GM19395 (cell line): ENCODE measurements around the gene IL6R.

ENCODE experiments used
- ATAC-seq: cut with Tn5 transposase; IDR thresholded peaks from one replicate; pipeline ENCODE4 v1.9.1; 2021; ENCODE audit warnings: mild to moderate bottlenecking, moderate library complexity; ENCODE audit not compliant: unreplicated experiment

IL6R gene

DNA sequence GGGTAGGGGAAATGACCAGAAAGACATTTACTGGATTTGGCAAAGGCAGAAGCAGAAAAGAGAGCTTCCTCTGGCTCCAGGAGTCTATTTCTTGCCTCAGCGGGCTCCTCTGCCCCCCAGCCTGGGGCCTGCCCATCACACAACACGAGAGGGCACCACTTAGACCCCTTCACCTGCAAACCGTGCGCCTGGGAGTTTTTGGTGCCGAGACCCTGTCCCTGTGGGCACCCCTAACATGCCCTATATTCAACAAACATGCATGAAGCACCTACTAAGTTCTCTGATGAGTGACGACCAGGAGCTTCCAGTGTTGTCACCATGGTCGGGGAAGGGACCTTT, 18.8 kb downstream of the IL6R start:
- no peak for ATAC-seq

DNA sequence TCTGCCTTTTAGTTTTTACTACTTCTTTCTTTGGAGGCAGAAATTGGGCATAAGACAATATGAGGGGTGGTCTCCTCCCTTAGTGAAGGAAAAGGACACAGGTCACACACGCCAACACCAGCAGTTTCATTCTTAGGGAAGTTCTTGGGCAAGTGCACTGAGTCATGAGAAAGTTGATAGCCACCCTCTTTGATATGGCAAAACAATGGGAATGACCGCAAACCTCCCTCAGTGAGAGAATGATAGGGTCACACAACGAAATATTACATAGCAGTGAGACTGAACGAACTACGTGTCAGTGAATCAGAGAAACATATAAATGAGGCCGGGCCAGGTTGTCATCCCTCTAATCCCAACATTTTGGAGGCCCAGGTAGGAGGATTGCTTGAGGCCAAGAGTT, 20.0 kb downstream of the IL6R start:
- ATAC-seq, result no peak

DNA sequence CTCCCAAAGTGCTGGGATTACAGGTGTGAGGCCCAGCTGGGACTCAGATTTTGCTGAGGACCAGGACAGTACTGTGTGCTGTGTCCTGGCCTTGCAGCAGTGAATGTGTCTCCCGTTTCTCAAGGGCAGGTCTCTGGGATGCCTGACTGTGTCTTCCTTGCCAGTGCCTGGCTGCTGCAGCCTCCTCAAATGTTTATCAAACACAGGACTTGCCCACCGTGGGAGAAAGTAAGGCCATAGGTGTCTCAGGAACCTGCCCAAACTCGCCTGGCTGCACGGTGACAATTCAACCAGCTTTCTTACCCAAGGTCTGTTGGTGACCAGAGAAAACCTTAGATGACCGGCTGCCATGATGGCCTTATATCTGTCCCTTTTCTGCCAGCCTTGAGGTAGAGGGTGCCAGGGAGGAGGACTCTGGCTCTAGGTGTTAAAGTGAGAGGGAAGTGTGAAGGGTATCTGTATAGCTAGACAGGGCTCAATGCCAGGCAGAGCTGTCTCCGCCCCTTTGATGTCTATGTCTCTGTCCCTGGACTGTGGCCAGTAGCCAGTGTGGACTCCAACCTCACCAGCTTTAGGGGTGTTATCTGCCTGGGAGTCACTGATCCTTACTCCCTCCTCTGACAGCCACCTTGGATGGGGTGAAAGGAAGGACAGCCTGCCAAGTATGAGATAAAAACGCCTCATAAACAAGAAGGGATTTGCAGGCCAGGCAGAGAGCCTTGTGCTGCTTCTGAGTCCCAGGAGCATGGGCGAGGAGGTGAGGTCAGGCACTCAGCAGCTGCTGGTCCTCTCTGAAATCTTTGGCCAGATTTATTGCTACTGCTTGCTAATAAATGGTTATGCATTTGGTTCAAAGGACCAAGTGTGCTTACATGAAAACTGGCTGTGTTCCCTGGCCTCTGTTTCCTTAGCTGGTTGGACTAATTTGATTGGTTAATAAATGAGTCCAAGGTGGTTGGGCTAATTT, 22.3 kb downstream of the IL6R start:
- ATAC-seq, result no peak

DNA sequence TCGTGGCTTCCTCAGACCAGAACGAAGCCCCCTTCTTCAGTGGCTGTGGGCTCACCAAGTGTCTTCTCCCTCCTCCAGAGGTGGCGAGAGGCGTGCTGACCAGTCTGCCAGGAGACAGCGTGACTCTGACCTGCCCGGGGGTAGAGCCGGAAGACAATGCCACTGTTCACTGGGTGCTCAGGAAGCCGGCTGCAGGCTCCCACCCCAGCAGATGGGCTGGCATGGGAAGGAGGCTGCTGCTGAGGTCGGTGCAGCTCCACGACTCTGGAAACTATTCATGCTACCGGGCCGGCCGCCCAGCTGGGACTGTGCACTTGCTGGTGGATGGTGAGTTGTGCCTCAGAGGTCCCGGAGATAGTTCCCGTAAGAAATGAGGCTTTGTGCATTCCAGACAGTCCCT, 24.0 kb downstream of the IL6R start:
- no peak for ATAC-seq

DNA sequence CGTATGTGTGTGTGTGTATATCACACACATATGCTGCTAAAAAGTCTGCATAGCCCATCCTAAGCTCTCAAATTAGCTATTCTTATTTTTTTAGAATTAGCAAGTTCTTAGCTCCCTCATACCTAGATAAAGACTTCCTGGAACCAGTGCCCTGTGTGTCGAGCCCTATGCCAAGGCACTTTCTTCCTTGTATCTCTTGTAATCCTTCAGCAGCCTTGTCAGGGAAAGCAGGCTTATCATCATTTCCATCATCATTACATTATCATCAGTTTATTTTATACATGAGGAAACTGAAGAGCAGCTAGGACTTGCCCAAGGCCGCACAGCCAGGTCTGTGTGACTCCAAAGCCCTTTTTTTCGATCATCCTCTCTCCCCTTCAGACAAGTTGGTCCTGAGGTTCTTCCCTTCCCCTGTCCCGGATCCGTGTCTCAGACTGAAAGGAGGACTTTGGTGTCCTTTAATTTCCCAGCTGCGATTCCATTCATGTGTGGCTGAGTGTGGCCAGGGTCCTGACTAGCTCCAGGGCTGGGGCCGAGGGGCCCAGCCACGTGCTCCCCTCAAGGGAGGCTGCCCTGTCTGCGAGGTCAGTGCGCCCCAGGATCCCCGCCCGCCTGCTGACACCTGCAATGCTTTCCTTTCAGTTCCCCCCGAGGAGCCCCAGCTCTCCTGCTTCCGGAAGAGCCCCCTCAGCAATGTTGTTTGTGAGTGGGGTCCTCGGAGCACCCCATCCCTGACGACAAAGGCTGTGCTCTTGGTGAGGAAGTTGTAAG, 24.9 kb downstream of the IL6R start:
- no peak for ATAC-seq

DNA sequence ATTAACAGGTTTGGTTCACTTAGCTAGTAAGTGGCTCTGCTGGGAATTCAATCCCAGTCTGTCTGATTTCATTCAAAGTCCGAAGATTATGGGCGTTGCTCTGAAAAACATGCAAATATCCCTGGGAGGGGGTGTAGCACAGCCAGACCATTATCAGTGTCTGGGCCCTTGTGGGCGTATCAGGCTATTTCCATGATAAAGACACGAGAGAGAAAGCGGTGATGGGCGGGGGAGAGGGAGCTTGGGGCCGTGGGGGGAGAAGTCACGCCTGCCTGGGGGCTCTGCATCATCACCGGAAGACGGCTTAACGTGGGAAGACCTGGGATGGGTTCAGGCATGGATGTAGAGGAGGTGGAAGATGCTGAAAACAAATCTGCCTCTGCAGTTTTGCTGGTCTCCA, 25.8 kb downstream of the IL6R start:
- ATAC-seq, result no peak

DNA sequence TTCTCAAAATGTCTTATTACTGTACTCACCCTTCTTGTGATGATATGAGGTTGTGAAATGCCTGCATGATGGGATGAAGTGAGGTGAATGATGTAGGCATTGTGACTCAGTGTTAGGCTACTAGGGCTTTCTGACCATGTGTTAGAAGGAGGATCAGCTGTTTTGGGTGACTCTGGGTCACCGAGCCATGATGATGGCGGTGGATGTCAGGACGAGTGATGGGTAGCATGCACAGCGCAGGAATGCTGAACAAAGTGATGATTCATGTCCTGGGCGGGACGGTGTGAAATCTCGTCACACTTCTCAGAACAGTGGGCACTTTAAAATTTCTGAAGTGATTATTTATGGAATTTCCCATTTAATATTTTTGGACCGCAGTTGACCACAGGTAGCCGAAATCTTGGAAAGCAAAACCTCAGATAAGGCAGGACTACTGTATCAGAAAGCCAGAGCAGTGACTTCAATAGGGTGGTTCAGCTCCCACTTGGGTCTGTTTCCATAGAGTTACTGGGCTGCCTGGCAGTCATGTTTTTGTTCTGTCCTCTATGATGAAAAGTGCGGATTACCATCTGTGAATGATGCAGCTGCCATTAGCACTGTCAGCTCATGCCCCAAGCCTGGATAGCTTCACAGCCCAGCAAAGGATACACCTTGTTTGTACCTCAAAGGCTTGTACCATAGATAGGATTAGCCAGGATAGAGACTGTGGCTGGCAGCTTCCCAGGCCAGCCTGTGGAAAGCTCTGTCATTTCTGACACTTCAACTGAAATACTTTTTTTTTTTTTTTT, 26.6 kb downstream of the IL6R start:
- ATAC-seq, result no peak

DNA sequence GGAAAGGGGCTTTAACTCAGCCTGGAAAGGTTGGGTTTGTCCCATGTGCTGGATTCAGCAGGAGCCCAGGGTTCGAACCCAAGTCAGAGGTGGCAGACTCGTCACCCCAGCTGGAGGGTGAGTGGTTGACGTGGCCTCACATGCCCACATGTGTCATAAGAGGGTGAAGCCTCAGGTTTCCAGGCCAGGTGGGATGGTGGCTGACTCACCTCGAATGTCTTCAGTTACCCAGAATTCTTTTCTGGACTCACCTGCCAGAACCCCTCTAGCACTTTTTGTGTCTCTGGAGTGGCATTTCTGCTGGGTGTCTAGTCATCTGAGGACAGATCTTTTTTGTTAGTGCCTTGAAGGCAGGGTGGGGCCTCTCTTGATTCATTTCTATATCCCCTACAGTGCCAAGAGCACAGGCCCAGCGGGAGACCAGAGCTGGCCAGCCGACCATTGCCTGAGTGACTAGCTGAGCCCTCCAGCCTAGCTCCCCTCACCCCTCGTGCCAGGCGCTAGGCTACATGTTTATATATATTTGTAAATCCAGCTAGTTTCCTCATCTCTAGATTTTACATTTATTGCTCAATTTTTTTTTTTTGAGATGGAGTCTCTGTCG, 28.1 kb downstream of the IL6R start:
- ATAC-seq, result no peak

DNA sequence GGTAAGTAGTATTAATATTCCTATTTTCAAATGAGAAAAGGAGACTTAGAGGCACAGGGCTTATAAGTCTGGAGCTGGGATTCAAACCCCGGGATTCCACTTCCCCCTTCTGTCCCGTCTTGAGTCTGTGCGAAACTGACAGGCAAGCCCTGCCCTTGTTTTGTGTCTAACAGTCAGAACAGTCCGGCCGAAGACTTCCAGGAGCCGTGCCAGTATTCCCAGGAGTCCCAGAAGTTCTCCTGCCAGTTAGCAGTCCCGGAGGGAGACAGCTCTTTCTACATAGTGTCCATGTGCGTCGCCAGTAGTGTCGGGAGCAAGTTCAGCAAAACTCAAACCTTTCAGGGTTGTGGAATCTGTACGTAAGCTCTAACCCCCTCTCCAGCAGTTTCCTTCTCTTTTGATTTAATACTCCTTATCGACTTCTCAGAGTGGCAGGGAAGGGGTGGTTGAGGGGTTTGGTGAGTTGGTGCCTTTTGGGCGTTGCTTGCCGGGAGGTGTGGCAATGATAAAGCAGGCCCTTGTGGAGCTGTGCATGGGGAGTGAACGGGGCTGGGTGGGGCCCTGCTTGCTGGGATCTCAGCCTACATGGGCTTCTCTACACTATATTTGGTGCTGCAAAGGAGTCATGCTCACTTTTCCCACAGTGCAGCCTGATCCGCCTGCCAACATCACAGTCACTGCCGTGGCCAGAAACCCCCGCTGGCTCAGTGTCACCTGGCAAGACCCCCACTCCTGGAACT, 29.4 kb downstream of the IL6R start:
- no peak for ATAC-seq

DNA sequence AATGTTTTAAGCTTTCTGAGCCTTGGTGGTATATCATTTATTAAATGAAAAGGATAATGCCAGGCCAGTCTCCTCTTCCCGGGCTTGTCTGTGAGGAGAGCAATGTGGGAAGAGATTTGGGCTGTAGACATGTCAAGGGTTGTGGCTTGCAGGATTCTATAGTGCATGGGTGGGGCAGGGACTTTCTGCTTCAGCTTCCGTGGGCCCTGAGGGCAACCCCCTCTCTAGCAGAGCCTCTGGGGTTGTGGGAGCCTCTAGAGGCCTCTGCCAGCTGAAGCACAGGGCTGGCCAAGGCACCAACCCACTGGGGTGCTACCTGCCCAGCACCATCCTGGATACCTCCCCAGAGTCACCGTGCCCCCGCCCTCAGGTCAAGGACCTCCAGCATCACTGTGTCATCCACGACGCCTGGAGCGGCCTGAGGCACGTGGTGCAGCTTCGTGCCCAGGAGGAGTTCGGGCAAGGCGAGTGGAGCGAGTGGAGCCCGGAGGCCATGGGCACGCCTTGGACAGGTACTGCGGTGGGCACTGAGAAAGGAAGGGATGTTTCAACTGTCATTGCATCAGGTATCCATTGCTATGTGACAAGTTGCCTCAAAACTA, 30.6 kb downstream of the IL6R start:
- ATAC-seq, result no peak

DNA sequence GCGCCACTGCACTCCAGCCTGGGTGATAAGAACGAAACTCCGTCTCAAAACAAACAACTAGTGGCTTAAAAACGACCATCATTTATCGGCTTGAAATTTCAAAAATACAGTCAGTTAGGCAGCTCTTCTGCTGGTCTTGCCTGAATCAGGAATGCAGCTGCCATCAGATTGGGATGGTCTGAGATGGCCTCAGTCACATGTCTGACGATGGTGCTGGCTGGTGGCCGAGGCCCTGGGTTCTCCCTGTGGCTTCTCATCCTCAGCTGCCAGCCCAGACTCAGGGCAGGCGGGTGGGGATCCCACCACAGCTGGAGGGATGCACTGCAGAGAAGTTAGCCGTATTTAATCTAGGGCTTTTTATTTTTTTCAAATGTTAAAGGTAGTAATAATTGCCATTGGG, 31.3 kb downstream of the IL6R start:
- ATAC-seq, result no peak

DNA sequence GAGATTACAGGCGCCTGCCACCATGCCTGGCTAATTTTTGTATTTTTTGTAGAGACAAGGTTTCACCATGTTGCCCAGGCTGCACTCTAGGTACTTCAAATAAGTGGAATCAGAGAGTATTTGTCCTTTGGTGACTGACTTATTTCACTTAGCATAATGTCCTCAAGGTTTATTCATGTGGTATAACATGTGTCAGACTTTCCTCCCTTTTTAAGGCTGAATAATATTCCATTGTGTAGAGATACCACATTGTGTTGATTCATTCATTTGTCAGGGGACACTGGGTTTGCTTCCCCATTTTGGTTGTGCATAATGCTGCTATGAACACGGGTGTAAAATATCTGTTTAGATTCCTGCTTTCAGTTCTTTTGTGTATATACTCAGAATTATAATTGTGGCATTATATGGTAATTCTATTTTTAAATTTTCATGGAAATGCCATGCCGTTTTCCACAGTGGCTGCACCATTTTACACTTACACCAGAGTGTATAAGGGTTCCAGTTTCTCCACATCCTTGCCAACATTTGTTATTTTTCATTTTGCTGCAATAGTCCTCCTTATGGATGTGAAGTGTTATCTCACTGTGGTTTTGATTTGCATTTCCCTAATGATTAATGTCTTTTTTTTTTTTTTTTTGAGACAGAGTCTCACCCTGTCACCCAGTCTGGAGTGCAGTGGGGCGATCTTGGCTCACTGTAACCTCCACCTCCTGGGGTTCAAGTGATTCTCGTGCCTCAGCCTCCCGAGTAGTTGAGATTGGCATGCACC, 35.1 kb downstream of the IL6R start:
- no peak for ATAC-seq

DNA sequence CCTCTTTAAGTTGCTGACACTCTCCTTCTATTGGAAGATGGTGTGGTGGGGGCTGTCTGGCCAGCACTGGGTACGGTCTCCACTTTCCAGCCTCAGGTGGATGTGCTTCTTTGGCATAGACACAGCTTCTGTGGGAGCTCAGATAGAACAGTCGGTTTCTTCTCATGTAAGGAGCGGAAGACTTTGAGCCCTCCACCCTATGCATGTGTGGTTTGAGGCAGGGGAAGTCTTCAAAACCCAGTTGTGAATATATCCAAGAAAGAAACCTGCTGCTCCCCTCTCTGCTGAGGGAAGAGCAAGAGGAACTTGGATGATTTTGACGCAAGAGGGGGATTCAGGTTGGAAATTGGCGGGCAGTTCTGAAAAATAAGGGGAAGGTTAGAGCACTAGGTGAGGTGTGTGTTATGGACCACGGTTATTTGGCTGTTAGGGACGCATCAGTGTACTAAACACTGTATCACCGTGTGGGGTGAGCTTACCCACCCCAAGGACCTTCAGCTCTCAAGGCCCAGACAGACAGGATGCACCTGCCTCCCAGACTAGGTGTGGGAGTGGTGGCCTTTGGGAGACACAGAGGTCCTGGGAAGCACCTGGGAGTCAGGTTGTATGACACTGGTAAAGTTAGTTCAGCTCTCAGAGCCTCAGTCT, 36.2 kb downstream of the IL6R start:
- no peak for ATAC-seq

DNA sequence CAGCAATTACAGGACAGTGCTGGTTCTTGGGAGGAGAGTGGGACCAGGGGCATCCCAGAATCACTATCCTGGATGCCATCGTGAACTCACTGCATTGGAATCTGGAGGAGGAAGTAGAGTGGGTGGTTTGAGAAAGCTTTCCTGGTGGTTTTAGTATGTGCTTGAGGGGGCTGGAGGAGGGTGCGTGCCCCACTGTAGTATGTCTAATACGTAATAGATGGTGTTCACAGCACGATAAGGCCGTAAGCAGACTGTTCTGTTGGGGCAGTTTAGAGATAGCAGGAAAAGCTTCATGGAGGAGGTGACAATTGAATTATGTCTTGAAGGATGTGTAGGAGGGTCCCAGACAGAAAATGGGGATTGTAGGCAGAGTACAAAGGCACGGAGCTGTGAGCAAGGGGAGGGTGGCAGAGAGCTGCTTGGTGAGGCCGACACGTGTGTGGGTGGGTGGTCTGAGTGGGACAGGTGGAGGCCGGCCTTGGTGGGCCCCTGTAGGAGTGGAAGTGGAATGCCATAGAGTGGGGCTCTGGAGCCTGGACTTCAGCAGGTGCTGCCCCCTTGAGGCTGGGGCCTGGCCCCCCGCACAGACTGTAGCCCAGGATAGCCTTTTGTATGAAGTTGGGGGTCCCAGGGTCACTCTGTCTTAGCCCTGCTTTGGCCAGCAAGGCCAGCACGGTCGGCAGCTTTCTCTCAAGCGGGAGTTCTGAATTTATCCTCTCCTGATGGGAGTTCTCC, 37.0 kb downstream of the IL6R start:
- ATAC-seq, result no peak

DNA sequence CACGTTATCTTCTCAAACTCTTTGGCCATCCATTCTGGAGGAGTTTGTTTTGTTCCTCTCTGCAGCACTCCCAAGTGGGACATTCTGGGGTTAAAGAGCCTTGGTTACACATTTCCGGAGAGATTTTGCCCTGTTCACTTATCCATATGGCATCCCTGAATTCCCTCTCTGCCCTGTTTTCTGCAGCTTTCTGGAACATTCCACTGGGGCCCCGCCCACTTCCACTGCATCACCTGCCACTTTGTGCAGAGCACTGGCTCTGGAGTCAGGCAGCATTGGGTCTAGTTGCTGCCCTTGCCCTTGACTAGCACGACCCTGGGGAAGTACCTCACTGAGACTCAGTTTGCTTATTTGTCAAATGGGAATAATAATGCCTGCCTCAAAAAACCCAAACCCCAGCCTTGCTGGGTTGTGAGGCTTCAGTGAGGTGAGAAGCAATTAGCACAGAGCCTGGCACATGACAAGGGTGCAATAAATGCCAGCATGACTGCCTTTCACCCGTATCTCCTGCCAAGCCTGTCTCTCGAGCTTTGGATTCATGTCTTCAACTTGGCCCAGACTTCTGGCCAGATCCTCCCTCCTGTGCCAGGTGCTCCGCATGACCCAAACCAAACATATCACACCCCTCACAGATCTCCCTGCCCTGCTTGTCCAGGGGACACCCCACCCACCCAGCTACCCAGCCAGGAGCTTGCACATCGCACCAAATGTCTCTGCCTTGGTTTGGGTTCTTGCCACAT, 38.3 kb downstream of the IL6R start:
- no peak for ATAC-seq

DNA sequence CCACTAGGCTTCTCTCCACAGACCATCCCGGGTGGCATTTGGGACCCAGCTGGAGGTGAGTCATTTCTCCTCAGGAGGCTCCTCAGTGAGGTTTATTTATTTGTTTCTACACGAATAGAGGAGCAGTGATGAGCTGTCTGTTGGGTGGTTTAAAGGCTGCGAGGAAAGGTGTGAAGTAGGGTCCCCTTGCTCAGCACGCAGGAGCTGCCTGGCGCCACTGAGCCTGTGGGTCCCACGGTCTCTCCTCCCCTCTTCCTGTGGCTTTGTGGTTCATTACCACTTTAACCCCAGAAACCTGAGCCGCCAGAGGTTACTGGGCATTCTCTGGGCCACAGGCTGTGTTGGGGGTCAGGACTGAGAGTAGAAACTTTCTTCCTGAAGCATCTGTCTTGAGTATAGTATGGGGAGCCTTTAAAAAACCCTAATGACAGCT, 39.9 kb downstream of the IL6R start:
- ATAC-seq, result peak; percentile 77

DNA sequence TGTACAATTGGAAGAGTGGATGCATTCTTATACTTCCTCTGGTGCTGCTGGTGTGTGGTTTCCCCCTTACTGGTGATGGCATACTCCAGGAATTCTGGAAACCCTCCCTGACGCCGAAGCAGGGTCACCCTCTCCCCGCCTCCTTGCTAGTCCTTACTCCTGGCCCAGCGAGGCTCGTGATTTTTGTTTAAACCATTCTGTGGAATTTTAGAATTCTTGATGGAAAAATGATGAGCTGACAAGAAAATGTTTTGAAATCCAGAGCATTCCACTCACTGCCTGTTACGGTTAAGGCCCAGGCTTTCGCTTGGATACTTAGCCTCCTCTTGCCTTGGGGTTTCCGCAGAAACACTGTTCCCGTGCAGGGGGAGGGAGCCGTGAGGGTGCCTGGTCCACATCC, 41.1 kb downstream of the IL6R start:
- ATAC-seq, result no peak
